HG02610 (cell line): ENCODE measurements around the gene HAT1.
A peak's percentile ranks its signal among the peaks of the same experiment; 100 is the strongest.
"Not testable (repeated sequence)": the region's sequence is repeated elsewhere in the genome, so short reads cannot be mapped to it uniquely, and the experiment has no call there.

Source experiments
- ATAC-seq: cut with Tn5 transposase; IDR thresholded peaks from one replicate; pipeline ENCODE4 v1.9.1; 2021; ENCODE audit warnings: mild to moderate bottlenecking, moderate library complexity; ENCODE audit not compliant: unreplicated experiment

Gene HAT1

DNA sequence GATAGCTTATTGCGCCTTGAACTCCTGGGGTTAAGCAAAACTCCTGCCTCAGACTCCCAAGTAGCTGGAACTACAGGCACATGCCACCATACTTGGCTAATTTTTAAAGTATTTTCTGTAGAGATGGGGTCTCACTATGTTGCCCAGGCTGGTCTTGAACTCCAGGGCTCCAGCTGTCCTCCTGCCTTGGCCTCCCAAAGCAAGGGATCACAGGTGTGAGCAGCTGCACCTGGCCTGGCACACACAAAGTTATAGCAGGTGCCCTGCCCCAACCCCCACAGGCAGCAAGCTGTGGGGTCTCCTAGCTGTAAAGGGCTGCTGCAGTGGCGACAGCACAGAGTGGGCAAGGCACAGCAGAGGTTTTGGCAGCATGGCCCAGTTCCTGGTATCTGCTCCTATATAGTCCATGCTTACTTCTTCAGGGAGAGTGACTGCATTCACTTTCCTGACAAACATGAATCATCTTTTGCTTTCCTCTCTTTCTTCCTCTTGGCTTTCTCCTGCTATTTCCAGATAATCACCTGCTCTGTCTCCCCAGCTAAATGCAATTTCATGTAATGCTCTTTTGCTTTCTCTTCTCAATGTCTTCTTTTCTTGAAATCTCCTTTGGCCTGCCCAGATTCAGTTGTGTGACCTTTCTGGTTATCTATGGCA is 50.2 kb downstream of the HAT1 start:
- ATAC-seq, result no peak

DNA sequence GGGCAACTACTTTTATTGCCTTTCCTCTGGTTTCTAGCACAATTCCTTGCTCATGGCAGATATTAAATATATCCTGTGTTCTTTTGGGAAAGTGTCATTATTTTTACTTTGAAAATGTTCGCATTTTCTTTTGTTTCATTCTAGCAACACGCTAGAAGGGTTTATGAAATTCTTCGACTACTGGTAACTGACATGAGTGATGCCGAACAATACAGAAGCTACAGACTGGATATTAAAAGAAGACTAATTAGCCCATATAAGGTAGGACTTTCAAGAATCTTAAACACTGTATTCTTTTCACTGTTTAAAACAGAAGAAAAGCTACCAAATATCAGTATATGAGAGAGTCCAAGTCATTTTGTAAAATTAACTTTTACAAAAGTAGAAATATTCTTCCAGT is 56.8 kb downstream of the HAT1 start:
- no peak for ATAC-seq

DNA sequence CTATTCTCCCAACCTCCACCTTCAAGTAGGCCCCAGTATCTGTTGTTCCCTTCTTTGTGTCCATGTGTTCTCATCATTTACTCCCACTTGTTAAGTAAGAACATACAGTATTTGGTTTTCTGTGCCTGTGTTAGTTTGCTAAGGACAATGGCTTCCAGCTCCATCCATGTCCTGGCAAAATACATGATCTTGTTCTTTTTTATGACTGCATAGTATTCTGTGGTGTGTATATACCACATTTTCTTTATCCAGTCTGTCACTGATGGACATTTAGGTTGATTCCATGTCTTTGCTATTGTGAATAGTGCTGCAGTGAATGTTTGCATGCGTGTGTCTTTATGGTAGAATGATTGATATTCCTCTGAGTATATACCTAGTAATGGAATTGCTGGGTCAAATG is 61.7 kb downstream of the HAT1 start:
- ATAC-seq, result not testable (repeated sequence)

- ATAC-seq, result no peak
Measured at GRCh38 chr2:171985076-171985475, 62.8 kb downstream of the HAT1 start.

GRCh38 chr2:171986778-171987177 is 64.5 kb downstream of the HAT1 start:
- no peak for ATAC-seq

DNA sequence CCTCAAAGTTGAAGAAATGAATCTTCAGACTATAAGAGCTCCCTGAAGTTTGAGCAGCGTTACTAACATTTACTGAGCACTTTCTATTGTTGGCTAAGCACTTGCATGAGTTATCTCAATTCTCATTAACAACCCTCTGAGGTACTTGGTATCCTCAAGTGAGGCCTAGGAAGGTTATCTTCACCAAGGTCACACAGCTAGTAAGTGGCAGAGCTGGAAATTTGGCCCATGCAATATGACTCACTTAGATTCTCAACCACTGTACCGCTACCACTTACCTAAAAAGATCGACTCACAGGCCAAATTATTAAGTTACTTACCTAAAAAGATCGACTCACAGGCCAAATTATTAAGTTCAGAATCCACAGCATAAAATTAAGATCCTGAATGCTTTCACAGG is 68.8 kb downstream of the HAT1 start:
- ATAC-seq, result no peak

GRCh38 chr2:171995586-171995985 is 73.3 kb downstream of the HAT1 start:
- ATAC-seq, result no peak

- ATAC-seq, result no peak
Measured at GRCh38 chr2:171996021-171996420, 73.8 kb downstream of the HAT1 start.

GRCh38 chr2:171997031-171997430 is 74.8 kb downstream of the HAT1 start:
- ATAC-seq, result not testable (repeated sequence)

DNA sequence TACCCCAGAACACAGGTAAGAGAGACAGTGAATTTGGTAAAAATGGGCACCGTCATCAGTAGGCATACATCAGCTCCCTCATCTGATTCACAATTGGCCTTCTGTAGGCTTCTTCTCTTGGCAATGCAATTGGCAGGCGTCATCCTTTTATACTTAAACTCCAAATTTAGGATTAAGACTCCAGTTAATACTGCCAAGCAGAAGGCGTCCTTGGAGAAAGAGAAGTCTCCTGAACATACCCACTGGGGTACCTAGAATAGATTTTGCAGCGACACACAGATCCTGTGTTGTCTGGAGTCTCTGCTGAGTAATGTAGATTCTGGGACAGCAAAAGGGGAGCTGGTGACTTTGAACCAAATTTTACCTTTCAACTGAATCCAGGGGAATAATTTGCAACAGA is 76.9 kb downstream of the HAT1 start:
- ATAC-seq, result no peak

GRCh38 chr2:171999604-172000469 is 77.6 kb downstream of the HAT1 start, which contains the start of gene METAP1D:
TSS of gene METAP1D (plus strand) at chr2:171999953. CDS start at chr2:171999970, 17 bp downstream.
- peak; percentile 95 for ATAC-seq

- no peak for ATAC-seq
Measured at GRCh38 chr2:172000696-172001361, 78.6 kb downstream of the HAT1 start.

GRCh38 chr2:172007372-172007771 is 85.1 kb downstream of the HAT1 start:
- ATAC-seq, result no peak

- no peak for ATAC-seq
Measured at GRCh38 chr2:172009823-172010222, 87.6 kb downstream of the HAT1 start.

GRCh38 chr2:172011812-172012575 is 89.7 kb downstream of the HAT1 start:
- ATAC-seq, result peak; percentile 40

- no peak for ATAC-seq
Measured at GRCh38 chr2:172012677-172013391, 90.6 kb downstream of the HAT1 start.

- ATAC-seq, result peak; percentile 89
Measured at GRCh38 chr2:172013396-172013795, 91.1 kb downstream of the HAT1 start.

DNA sequence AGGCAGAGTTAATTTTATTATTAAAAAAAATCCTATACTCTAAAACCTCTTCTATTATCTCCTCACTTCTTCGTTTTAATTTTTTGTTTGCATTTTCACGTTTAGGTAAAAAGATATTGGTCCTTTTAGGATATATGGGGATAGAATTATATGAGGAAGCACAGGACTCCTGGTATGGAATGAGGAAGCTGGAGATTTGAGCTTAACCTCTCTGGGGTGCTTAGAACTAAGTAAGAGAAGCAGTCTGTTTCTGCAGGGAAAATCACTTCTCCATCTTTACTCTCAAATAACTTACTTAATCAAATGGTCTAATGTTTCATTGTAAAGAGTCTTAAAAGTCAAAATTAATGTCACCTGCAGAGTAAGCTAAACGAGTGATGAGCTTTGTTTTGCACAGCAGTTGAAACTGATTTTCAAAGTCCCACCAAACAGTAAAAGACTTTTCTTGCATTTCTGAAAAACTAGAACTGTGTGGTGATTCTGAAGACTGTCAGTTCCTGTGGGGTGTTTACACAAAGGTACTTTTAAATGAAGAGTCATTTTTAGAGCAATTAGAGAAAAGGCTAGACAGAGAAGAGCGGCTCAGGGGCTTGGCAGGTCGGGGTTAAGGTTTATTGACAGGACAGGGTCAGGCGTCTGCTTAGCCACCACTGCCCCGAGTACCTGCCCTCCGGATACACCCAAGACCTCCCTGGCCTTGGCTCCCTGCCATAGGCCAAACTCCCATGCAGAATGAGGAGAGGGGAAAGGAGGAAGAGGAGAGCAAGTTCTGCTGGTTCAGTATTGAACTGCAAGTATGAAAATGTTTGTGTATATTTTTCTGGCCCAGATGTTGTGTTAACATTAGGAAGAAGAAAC is 99.0 kb downstream of the HAT1 start:
- no peak for ATAC-seq

- no peak for ATAC-seq
Measured at GRCh38 chr2:172021955-172022354, 99.7 kb downstream of the HAT1 start.
